GM18519 (cell line): ENCODE results near the gene LRRC8D.

ENCODE experiments used
- ATAC-seq: cut with Tn5 transposase; IDR thresholded peaks from one replicate; pipeline ENCODE4 v1.9.1; 2021; ENCODE audit warnings: mild to moderate bottlenecking, moderate library complexity; ENCODE audit not compliant: unreplicated experiment, low FRiP score

LRRC8D gene

DNA sequence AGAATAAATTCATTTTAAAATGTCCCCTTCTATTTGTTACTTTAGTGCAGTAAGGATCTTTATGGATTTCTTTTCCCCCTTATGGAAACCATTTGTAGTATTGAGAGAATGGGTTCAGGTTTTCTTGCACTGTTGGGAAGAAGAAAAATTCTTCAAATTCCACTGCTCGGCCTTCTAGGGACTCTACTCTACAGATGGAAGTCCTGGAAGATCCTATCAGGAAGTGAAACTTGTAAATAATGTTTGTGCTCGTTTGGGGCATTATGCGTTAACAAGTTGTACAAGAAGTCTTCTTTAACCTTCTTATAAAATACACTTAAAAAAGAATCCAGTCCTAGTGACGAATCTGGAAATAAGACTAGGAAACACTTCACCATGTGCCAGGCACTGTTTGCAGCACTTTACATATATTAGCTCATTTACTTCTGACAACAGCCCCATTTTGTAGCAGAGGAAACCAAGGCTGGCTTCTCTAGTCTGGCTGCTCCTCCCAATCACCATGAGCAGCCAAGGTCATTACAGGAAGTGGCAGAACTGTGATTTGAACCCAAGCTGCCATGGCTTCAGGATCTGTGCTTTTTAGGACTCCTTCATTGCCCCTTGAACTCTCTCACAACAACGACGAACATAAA, 11.8 kb downstream of the LRRC8D start:
- ATAC-seq = no peak

DNA sequence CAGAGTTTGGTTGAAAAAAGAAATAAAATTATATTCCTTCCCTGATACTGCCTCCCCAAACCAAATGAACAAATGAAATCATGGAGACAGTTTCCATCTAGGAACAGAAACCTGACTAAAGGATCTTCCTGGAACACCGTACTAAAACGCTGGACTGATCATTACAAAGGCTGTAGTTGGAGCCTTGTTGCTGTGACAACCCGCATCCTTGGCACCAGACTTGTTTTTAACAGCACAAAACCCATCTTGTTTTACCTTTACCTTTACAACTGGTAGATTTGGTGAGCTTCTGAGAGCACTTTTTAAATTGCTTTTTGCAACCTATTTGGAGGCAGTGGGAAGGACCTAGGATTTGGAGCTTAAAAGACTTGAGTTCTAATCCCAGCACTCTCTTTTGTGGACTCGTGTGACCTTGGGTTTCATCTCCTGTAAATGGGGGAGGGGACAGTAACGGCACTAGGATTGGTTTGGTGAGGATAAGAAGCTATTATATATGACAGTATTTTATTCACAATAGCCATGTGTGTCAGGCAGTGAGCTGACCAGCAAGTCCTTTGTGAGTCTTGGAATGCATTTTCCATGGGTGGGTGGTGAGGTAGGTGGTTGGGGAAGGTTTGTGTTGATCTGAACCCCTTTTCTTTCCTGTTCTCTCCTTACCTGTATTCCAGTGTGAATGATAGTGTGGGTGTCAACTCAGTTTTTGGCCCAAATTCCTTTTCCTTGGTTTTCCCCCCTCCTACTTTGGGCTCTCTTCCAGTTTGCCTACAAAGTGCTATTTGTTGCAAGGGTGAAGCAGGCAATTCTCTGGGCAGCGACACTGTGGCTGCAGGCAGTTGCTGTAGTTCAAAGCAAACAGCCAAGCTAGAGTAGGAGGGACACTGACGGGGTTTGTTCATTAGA, 12.6 kb downstream of the LRRC8D start:
- no peak for ATAC-seq

DNA sequence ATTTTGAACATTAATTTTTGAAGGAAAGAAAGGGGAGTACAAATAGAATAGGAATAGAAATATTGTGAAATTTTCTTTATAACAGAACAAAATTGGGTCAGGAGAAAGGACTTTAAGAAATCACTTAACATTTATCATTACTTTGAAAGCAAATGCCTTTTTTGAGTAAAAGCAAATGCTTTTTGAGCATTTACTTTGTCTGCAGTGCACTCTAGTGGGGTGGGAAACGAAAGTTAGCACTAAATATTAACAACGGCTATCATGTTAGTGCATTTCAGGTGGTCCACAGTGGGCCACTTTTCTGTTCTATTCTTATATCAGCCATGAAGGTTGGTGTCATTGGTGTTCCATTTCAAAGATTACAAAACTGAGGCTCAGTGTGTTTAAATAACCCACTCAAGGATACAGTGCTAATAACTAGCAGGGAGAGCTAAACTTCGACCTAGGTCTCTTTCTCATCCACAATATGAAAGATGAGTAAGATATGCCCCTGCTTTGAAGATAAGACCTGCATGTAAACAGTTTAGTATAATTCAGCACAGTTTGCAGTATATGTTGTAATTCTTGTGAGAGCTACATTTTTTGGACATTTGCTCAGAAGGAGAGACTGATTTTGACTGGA, 13.4 kb downstream of the LRRC8D start:
- no peak for ATAC-seq

DNA sequence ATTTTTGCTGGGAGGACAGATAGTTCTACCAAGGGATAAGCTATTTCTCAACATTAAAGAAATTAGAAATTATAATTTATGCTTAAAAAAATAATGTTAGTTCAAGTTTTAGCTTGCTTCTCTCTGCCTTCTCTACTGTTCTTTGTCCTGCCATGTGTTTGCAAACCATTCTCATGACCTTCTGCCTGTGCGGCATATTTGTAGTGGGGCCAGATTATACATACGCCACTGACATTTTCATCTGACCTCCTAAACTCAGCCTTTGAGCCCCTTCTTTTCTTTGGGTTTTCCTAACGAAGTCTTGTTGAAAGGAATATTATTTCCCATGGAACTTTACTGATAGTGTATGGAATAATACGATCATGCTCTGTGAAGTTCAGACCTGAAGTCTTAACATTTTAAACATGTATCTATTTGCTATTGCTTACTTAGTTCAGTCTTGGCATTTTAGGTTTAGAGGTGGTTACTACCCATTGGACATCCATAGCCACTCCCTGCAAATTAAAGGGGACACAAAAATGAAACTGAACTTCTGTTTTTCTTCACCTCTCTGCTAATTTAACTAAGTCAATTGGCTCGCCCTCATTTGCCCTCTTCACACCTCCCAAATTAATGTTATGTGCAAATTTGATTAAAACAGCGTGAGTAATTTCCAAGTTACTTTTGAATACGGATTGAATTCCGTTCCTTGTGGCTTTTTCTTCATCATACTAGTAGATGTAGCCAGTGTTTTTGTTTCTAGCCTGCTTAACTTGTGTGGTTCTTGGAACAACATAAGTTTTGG, 15.6 kb downstream of the LRRC8D start:
- ATAC-seq = no peak

DNA sequence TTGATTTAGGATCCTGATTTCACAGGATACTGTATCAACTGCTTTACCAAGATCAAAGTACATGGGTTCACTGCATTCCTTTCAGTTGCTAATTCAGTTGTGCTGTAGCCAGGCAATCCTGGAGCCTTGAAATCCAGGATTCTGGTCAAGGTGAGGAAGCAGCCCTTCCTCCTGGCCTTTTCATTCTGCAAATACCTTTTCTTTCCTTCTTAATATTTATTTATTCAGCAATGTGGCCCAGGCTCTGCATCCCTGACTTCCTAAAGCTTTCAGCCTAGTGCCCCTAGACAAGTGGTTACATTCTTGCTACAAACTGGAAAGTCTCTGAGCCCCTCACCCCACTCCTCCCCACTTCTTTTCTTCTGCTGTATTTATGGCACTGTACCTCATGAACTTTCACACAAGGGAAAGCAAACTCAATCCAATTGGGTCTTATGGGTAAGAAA, 16.2 kb downstream of the LRRC8D start:
- ATAC-seq = no peak

DNA sequence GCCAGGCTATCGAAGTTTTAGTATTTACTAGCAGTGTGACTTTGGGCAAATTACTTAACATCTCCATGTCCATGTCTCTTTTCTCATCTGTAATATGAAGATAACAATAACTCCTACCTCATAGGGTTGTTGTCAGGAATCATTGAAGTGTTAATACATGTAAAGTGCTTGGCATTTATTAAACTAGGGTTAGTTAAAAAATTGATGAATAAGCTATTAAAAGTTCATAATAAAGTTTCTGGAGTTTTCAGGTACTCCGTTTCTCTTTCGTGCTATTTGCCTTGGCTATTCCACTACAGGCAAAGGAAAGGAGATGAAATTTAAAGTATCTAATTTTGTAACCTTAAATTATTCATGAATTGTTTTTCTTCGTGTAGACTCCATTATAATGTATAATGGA, 16.7 kb downstream of the LRRC8D start:
- no peak for ATAC-seq

DNA sequence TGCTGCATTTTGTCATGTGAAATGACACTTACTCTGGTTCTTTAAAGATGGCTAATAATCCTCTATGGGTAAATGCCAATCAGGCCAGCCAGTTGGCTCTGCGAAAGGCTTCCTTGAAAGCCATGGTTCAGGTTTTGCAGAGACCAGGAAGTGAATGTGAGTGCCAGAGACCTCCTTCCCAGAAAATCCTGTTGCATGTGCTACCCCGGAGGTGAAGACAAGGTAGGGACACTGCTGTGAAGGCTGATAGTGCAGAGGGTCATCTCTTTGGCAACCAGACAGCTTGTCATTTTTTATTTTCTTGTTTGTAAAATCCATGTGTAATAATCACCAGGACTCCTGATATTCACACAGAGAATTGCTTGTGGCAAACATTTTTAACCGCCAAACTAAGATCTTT, 18.7 kb downstream of the LRRC8D start:
- ATAC-seq = no peak

DNA sequence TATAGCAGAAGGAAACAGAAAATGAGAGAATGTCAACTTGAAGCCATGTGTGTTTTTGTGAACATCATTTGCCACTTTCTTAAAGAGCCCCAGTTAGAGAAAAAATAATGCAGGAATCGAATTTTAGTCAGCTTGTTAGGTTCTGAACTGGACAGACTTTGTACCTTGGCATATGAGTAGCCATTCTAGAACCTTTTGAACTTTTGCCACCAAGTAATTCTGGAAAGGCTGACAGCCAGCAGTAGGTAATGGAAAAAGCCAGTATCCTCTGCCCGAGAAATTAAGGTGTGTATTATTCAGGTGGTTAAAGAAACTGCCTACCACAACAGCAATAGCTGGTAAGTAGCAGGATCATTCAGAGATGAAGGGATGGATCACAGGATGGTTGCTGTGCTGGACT, 20.7 kb downstream of the LRRC8D start:
- ATAC-seq = no peak

DNA sequence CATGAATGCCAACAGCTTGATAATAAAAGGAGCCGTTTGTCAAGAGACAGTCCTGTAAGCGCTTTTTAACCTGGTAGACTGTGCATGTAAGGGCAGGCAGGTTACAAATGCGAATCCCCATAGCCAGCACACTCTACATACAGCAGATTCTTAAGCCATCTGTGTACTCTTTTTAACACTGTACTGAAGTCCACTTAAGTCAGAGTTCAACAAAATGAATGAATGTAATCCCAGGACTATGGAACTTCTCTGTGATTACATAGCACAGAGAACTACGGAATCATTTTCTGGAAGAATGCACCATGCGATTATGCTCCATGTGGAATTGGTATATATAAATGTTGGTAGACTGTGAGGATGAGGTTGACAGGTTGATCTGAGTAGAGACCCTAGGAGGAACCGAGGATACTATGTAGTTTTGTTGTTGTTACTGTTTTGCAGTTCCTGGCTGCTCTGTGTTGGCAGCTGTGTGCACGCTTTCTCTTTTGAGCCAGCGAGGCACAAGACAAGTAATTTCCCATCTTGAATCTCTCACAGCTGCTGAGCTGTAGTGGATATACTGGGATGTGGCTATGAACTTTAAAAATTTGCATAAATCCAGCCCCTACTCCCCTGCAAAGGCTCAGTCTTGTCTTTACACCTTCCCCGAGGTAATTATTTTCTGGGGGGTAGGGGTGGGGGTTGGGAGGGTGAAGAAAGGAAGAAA, 21.9 kb downstream of the LRRC8D start:
- peak; percentile 32 for ATAC-seq

DNA sequence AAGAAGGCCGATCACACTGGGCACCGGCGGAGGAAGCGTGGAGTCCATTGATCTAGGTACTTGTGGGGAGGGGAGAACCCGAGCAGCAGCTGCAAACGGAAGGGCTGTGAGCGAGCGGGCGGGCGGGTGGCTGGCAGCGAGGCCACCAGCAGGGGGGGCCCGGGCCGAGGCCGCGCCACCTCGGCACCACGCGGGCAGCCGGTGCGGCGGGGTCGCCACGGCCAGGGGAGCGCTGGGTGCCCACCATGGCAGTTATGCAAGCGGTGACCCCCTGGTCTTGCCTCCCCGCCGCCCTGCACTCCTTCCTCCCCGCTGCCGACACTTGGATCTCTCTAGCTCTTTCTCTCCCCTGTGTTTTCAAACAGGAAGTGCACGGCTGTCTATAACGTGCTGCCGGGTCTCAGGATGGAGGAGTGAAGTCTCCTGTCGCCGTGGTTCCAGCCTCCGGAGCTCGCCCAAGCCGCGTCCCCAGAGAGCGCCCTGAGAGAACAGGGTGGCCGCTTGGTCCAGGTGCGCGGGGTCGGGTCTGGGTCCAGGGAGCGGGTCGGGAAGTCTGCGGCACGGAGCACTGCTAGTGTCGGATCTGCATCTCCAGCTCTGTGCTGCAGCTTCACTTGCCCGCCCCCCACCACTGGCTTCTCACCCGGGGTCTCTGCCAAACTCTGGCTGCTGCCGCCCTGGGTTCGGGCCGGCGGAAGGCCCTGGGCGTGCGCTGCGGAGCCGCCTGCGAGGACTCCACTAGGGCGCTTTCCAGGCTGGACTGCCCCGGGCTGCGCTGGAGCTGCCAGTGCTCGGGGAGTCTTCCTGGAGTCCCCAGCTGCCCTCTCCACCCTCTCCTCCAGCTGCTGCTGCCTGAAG, 22.7 kb downstream of the LRRC8D start:
- ATAC-seq = peak; percentile 60

DNA sequence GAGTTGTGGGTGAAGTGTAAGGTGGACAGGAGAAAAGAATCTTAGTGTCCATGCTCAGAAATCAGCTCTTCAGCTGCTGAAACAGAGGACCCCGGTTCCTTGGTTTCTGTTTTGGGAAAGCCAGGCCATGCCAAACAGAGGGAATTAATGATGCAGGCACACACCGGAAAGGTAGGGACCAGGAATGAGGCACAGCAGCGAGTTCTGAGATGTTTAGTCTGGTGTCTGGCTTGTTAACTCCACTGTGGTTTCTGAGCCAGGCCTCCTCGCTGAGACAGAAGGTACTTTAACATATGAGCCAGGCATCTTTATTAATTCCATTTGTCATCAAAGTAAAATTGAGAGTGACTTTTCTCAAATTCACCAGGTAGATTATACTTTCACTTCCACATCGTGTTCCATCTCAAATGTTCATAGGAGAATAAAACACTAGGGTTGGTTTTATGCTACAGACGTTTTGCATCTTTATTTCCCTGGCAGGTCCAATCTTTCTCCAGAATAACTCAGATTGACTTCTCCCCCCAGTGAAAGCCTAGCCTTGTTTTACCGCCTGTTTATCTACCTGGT, 23.5 kb downstream of the LRRC8D start:
- no peak for ATAC-seq

DNA sequence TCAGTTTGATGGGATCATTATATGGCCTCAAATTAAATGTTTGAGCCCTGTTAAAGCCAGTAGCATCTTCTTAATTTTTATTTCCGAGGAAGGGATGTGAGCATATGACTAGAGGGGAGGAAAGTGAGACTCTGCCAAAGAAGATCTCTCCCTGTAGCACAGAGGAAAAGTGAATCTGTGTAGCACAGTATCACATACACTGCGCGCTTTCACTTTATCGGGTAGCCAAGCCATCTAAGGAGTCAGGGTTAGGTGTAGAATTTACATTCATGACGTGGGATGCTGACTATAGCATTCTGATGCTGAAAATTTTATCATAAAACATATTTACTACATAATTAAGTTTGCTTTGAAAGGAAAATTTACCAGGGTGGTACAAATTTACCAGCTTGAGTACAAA, 24.0 kb downstream of the LRRC8D start:
- no peak for ATAC-seq

DNA sequence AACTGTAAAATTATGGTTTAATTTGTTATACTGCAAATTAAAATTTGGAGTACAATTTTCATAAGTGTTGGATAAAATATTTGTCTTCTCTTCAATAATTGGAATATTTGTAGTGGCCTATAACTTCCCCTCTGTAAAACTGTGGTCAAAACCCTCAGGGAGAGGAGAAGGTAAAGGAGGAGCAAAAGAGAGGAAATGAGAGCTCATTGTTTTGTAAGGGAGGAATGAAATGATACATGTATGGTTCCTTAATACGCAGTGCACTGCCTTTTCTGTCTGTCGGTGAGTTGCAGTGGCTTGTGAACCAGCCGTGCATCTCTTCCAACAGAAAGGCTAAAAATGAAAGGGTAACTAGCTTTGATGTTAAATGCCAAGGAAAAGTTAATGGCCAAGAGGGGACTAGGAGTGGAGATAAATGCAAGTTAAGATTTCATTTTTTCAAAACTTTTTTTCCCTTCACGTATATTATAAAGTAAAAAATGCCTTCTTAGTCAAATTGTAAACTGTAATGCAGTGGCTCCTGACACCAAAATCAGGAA, 26.4 kb downstream of the LRRC8D start:
- no peak for ATAC-seq

DNA sequence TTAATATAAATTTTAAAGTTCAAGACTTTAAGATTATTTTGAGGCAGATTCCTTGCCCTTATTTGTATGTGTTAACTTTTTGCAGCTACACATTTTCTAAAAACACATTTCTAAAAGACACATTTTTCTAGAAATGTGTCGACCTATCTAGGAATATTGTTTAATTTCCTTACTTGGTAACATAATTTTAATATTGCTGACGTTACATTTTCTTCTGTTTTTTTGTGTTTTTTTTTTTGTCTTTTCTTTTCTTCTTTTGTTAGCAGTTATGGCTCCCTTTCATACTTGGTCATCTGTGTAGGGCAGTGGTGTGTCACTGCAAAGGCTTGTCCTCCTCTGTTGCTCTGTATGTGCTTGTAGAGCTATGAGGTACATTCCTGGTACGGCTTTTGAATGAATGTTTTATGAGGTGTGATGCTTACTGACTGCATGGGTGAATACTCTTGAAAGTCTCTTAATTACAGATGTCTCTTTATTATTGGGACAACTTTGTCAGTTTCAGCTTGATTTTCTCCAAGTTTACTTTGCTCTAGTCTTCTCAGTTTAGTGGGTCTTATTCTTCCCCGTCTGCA, 30.1 kb downstream of the LRRC8D start:
- no peak for ATAC-seq

DNA sequence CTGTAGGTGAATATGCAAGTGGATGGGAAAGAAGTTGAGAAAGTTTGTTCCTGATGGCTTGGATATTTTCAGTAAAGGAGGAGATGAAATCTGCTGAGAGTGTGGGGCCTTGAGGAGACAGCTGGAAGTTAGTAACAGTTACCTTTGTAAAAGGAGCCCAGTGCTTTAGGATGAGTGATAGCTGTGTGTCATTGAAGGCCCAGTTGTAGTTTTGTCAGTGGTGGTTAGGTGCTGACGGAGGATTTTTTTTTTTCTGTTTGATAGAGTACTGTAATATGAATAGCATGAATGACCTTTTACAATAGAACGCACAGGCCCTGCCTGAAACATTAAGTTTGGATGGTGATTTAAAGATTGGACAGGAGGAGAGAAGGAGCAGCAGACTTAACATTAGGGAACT, 33.3 kb downstream of the LRRC8D start:
- no peak for ATAC-seq

DNA sequence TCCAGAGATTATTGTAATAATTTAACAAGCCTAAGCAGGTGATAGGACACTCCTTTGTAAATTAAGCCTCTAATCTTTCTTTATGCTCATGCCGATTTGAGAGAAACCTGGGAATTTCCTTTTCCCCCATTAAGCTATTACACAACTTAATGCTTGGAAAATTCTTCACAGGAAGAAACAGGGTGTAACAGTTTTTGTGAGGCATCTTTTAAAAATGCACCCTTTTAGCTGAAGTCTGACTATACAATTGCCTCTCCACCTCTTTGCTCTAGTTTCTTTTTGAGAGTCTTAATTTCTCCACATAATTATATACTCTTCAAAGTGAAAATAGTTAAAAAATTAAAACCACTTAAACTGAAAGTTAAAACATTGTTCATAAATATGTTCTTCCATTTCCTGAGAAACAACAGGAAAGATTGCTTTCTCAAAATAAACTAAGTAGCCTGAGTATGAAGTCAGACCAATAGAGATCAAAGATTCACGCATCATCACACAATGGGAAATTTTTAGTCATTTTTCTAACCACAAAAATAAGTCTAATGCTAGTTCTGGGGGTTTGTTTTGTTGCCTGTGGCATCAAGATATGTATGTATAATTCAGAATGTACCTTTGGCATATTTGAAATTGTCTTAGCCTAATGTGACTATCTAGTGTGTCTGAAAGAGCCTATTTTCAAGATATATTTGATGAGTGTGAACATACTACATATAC, 34.7 kb downstream of the LRRC8D start:
- ATAC-seq = peak; percentile 85

DNA sequence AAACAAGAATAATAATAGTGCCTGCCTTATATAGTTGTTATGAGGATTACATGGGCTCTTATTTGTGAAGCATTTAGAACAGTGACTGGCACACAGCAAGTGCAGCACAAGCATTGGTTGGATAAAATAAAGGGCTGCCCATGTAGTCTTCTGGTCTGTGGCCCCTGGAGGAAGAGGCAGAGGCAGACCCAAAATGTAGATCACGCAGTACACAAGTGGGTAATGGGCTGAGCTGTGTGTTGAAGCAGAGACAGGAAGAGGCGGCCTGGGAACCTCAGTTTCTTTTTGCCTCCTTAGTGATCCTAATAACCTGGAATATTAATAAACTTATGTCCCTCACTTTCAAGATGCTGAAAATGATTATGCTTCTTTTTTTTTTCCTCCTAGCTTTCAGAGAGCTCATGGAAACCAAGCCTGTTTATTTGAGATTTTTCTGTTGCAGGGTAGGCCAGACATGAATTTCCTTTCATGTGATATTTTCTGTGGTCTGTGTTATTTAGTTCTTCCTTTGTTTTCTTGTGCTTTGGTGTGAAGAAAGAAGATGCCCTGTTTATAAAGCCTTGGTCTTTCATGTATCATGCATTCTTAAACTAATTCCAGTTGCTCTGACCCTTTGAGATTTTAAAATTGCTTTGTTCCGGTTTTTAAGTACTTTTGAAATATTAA, 42.5 kb downstream of the LRRC8D start:
- no peak for ATAC-seq
